Measurements from ENCODE around the gene FBXL20.

FBXL20 gene

DNA sequence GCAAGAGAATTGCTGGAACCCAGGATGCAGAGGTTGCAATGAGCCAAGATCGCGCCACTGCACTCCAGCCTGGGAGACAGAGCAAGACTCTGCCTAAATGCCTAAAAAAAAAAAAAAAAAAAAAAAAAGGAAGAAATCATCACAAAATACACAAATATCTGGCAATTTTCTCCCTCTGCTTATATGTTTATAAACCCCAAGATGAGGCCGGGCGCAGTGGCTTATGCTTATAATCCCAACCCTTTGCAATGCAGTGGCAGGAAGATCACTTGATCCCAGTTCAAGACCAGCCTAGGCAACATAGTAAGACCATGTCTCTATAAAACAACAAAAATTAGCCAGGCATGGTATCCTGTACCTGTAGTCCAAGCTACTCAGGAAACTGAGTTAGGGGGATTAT is 28.2 kb upstream of the FBXL20 start:
- TF ChIP-seq, protein P1, sequence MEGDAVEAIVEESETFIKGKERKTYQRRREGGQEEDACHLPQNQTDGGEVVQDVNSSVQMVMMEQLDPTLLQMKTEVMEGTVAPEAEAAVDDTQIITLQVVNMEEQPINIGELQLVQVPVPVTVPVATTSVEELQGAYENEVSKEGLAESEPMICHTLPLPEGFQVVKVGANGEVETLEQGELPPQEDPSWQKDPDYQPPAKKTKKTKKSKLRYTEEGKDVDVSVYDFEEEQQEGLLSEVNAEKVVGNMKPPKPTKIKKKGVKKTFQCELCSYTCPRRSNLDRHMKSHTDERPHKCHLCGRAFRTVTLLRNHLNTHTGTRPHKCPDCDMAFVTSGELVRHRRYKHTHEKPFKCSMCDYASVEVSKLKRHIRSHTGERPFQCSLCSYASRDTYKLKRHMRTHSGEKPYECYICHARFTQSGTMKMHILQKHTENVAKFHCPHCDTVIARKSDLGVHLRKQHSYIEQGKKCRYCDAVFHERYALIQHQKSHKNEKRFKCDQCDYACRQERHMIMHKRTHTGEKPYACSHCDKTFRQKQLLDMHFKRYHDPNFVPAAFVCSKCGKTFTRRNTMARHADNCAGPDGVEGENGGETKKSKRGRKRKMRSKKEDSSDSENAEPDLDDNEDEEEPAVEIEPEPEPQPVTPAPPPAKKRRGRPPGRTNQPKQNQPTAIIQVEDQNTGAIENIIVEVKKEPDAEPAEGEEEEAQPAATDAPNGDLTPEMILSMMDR (IDR thresholded peaks at IDR 0.05; ENCODE audit: insufficient read depth, low read depth, low read length, missing control alignments), result no peak
- no peak for DNase-seq (ENCODE audit: low read depth)
- no peak overlapping the region for H3K4me3 ChIP-seq (ENCODE audit: low read length)

DNA sequence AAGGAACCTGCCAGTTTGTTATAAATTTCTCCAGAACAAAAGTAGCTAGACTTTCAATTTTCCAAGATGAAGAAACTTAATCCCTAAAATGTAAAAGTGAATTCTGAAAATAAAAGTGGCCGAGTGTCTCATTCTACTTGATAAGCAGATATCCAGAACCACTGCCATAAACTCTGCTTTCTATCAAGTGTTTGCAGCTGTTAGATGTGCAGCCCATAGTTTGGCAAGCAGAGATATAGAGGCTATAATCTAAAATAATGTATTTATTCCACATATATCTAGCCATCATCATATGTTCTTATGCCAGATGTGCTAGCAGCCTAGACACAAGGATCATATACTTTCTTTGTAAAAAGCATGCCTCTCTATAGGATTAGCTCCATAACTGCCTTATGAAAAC is 14.7 kb upstream of the FBXL20 start:
- TF ChIP-seq, protein P1 (IDR thresholded peaks at IDR 0.05; ENCODE audit: insufficient read depth, low read depth, low read length, missing control alignments), result no peak
- no peak overlapping the region for H3K4me3 ChIP-seq (ENCODE audit: low read length)
- DNase-seq (ENCODE audit: low read depth), result no peak

DNA sequence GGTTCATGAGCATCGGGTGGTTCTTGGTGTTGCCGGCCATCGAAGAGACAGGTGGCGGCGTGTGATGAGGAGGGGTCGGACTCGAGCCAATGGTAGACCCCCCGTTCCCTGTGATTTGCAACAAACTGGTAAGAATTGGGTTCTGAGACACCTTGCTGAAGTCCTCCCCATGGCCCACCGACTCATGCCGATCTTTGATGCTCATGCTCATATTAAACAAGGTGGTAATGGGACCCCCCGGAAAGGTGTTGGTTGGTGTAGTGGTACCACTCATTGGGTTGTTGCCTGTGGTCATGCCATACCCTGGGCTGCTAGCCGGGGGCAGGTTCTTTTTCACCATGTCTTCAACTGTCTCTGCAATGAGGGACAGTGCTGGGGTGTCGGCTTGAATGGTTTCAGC is 8.9 kb upstream of the FBXL20 start:
- TF ChIP-seq, protein P1 (IDR thresholded peaks at IDR 0.05; ENCODE audit: insufficient read depth, low read depth, low read length, missing control alignments), result no peak
- no peak for DNase-seq (ENCODE audit: low read depth)
- no peak overlapping the region for H3K4me3 ChIP-seq (ENCODE audit: low read length)

DNA sequence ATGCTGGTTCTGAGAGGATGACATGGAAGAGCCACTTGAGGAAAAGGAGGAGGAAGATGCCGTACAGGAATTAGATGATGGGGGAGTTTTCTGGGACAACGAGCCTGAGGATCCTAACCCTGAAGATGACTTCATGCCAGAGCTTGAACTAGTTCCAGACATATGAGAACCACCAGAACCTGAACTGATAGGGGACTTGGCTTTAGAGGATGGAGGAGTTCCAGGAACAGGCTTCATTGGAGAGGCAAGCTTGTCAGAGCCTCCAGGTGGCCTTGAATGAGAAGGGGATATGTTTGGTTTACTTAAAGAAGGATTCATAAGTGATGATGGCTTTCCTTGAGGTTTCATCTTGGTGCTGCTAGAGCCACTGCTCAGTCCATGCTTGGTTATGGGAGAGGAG is 6.9 kb upstream of the FBXL20 start:
- TF ChIP-seq, protein P1 (IDR thresholded peaks at IDR 0.05; ENCODE audit: insufficient read depth, low read depth, low read length, missing control alignments), result no peak
- DNase-seq (ENCODE audit: low read depth), result no peak
- H3K4me3 ChIP-seq (ENCODE audit: low read length), result no peak overlapping the region

DNA sequence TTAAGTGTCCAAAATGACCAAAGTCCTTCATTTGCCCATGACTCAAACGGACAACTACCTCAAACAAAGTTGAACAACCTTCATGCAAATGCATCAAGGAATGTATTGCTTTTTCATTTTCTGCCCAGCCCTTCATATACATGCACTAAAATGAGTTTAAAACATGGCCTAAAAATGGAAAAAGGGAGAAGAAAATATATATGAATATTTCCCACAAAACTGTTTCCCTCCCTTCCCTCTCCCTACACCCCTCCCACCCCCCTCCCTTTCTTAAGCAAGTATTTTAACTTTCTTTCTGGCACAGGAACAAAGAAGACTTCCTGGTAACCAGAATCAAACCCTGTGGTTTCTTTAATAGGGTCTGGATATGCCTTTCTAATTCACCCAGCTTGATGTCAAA is 5.5 kb upstream of the FBXL20 start:
- no peak for DNase-seq (ENCODE audit: low read depth)
- H3K4me3 ChIP-seq (ENCODE audit: low read length), result no peak overlapping the region
- TF ChIP-seq, protein P1 (IDR thresholded peaks at IDR 0.05; ENCODE audit: insufficient read depth, low read depth, low read length, missing control alignments), result no peak

DNA sequence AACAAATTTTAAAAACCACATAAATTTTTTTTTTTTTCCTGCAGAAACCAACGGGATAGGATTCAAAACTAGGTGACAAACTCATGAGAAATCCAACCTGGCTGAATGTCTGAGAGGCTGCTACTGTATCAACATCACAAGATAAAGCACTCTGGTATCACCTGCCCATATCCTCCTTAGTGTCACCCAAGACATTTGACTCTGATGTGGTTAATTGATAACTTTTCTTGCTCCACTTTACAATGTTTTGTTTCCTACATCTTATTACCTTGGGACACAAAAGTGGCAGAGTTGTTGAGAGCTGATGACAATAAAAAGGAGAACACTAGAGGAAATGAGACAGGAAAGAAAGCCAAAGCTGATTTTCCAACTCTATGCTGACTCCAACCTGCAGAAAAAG is 4.0 kb upstream of the FBXL20 start:
- H3K4me3 ChIP-seq (ENCODE audit: low read length), result no peak overlapping the region
- TF ChIP-seq, protein P1 (IDR thresholded peaks at IDR 0.05; ENCODE audit: insufficient read depth, low read depth, low read length, missing control alignments), result no peak
- peak; percentile 9 for DNase-seq (ENCODE audit: low read depth)

DNA sequence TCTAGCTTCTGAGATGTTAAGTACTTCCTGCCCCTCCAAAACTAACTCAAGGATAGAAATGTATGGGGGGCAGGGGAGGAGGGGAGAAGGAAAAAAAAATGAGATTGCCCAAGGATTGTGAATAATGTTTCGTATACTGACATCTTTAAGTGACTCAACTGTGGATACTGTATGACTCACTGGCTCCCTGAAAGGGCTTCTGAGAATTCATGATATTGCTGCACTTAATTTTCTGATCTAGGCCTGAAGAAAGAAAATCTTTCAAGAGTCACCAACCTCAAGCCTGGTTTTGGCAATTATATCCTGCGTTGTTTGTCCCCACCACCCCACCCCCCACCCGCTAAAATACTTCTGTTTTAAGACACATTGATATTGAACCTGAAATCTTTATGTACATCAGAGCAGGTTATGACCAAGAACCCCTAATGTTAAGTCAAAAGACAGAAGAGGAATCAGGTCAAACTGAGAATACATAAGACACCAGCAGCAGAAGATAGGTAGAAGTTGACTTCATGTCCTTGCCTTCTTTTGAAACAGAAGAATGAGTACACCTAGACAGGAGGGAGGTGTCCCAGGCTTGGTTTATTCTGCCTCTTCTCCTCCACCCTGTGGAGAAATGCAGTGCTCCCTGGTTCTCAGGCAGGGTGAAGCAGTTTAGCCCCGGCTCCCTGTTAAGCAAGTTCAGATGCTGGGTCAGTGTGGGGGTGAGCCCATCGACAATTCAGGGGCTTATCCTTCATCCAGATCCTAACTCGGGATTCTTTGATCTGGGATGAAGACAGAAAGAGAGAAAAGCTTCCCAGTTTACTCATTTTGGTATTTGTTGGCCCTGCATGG is 3.3 kb upstream of the FBXL20 start:
- TF ChIP-seq, protein P1 (IDR thresholded peaks at IDR 0.05; ENCODE audit: insufficient read depth, low read depth, low read length, missing control alignments), result peak; percentile 21
- peak; percentile 89 for DNase-seq (ENCODE audit: low read depth)
- H3K4me3 ChIP-seq (ENCODE audit: low read length), result no peak overlapping the region

Measured in epithelial cell of esophagus (primary cell).